OCI-M1 (cell line): ENCODE data around the gene COA7.
"Not testable (repeated sequence)": the region's sequence is repeated elsewhere in the genome, so short reads cannot be mapped to it uniquely, and the experiment has no call there.

Source experiments
- DNase-seq: peaks from one replicate; lab custom pipeline; 2025; lab: John Stamatoyannopoulos, UW

COA7 gene

GRCh38 chr1:52697795-52698674 is at the start of gene COA7:
Gene COA7 (minus strand): TSS chr1:52698347. CDS start chr1:52698326, 21 bp downstream.
- peak; percentile 92 for DNase-seq

GRCh38 chr1:52747450-52747849 is 49.3 kb upstream of the COA7 start:
- no peak for DNase-seq

- DNase-seq, result no peak
Observed at GRCh38 chr1:52746189-52746588, 48.0 kb upstream of the COA7 start.

GRCh38 chr1:52741259-52741658 is 43.1 kb upstream of the COA7 start:
- no peak for DNase-seq

GRCh38 chr1:52739699-52740467 is 41.7 kb upstream of the COA7 start:
- no peak for DNase-seq

- DNase-seq, result no peak
Observed at GRCh38 chr1:52738893-52739292, 40.7 kb upstream of the COA7 start.

- DNase-seq, result no peak
Observed at GRCh38 chr1:52738148-52738547, 40.0 kb upstream of the COA7 start.

GRCh38 chr1:52735371-52735770 is 37.2 kb upstream of the COA7 start:
- not testable (repeated sequence) for DNase-seq

GRCh38 chr1:52733368-52733767 is 35.2 kb upstream of the COA7 start:
- no peak for DNase-seq

- no peak for DNase-seq
Observed at GRCh38 chr1:52727956-52728656, 30.0 kb upstream of the COA7 start.

- peak; percentile 56 for DNase-seq
Observed at GRCh38 chr1:52727114-52727586, 29.0 kb upstream of the COA7 start.

GRCh38 chr1:52726265-52727113 is 28.3 kb upstream of the COA7 start, which contains the start of gene ZYG11B:
Gene ZYG11B (plus strand): TSS chr1:52726453. CDS start chr1:52726654, 201 bp downstream.
- peak; percentile 94 for DNase-seq

- DNase-seq, result no peak
Observed at GRCh38 chr1:52725903-52726264, 27.7 kb upstream of the COA7 start.

- DNase-seq, result no peak
Observed at GRCh38 chr1:52723260-52723659, 25.1 kb upstream of the COA7 start.

- not testable (repeated sequence) for DNase-seq
Observed at GRCh38 chr1:52715296-52715695, 17.1 kb upstream of the COA7 start.

- no peak for DNase-seq
Observed at GRCh38 chr1:52713590-52713989, 15.4 kb upstream of the COA7 start.

GRCh38 chr1:52709016-52709415 is 10.9 kb upstream of the COA7 start:
- no peak for DNase-seq

- DNase-seq, result no peak
Observed at GRCh38 chr1:52707927-52708655, 9.9 kb upstream of the COA7 start.

GRCh38 chr1:52706941-52707926 is 9.1 kb upstream of the COA7 start:
- DNase-seq, result no peak
